Heart left ventricle (tissue), 13 donors: Measurements from ENCODE around the gene ERBB4.

Source experiments
- CTCF ChIP-seq, 12 donors: fragments of 200-600 bp; sonication (generic) in 4 of 12; IDR thresholded peaks; one replicate each; pipeline versions ENCODE4 v1.5.0 to v1.8.0; 2018 to 2022; ENCODE audit warnings: antibody characterized with exemption in 12 of 12, mild to moderate bottlenecking in 5 of 12
- POLR2A ChIP-seq, 2 donors: fragments of 450-650 bp; IDR thresholded peaks; one replicate each; pipeline ENCODE4 v1.6.1; 2017; ENCODE audit warnings: antibody characterized with exemption in 2 of 2, mild to moderate bottlenecking in 2 of 2, moderate library complexity in 2 of 2
- donor health status: ischemic (EF 13 %, LVEDD 7.1; RV severe dilation, severe dysfunction).
- donor health status: DM: no; HTN: yes; CAD: no.
- donor health status: DM: no; HTN: no; CAD: no.
- donor health status: ischemic (EF 25% LVEDD 6.9; RV normal size, moderate dysfunction).
- donor health status: ischemic (EF 25% LVEDD 5.7; RV mildly dilated, moderate dysfunction).
- donor health status: ischemic (EF 35%, LVEDD 5.7; RV mildly dilated, moderate dysfunction).
- donor health status: nonischemic (EF 11% LVEDD 7.7; RV severe dilation, severe dysfunction).
- donor health status: DM: yes; HTN: yes; CAD: no.
- donor health status: PGD.
- donor health status: ischemic (EF 29% LVEDD 5.4; RV normal size, mild dysfunction).
- donor health status: nonischemic (EF 23%, LVEDD 6.1; RV moderate dilation, normal function).

GRCh38 chr2:211454679-211455078, 1083.9 kb downstream of the ERBB4 start:
- TF ChIP-seq CTCF (IDR thresholded peaks at IDR 0.05), result no peak
- no peak for TF ChIP-seq POLR2A (IDR thresholded peaks at IDR 0.05)
